ENCODE data around the gene TAF6. TPM values are rescaled to one million over a fixed set of nuclear protein-coding genes. Genes with fewer than 3 reads are reported as not detected.

The TAF6 gene
- total RNA-seq, 6 experiments from 2014 or later, result 11.1 to 27.2 (median 15.8) TPM

- Histone ChIP-seq H3K27ac (peak overlapping the region in 2 of 3 donors; percentile 60 to 78), H3K9me3 (no peaks in the 10 kb centered on the region), H3K4me3 (peak overlapping the region; percentile 96 to 97 (median 97)), H3K4me1 (peaks cover 0 to 11% (median 0%) of the 10 kb centered on the region in 4 donors), H3K27me3 (no peaks in the 10 kb centered on the region), H3K36me3 (peaks cover 0 to 12% (median 4%) of the 10 kb centered on the region in 4 donors)
- ATAC-seq, result no peak
- WGBS (ENCODE audit: insufficient coverage, low coverage, low lambda C conversion rate, missing lambda C conversion rate), result 37% methylated on average over 5 of the region's 7 CpGs
- intact Hi-C loops (cut with DNase I), result no loop called here
- no peak for DNase-seq
- TF ChIP-seq POLR2A (IDR thresholded peaks at IDR 0.05), result no peak
- TF ChIP-seq, protein P1, sequence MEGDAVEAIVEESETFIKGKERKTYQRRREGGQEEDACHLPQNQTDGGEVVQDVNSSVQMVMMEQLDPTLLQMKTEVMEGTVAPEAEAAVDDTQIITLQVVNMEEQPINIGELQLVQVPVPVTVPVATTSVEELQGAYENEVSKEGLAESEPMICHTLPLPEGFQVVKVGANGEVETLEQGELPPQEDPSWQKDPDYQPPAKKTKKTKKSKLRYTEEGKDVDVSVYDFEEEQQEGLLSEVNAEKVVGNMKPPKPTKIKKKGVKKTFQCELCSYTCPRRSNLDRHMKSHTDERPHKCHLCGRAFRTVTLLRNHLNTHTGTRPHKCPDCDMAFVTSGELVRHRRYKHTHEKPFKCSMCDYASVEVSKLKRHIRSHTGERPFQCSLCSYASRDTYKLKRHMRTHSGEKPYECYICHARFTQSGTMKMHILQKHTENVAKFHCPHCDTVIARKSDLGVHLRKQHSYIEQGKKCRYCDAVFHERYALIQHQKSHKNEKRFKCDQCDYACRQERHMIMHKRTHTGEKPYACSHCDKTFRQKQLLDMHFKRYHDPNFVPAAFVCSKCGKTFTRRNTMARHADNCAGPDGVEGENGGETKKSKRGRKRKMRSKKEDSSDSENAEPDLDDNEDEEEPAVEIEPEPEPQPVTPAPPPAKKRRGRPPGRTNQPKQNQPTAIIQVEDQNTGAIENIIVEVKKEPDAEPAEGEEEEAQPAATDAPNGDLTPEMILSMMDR (IDR thresholded peaks at IDR 0.05), result no peak
Observed at GRCh38 chr7:100159099-100159623, 40.0 kb upstream of the TAF6 start.

- 3% methylated on average over 29 of the region's 87 CpGs for WGBS (ENCODE audit: insufficient coverage, low coverage, low lambda C conversion rate, missing lambda C conversion rate)
- TF ChIP-seq POLR2A (IDR thresholded peaks at IDR 0.05), result peak; percentile 61
- TF ChIP-seq, protein P1 (IDR thresholded peaks at IDR 0.05), result no peak
Observed at GRCh38 chr7:100158229-100159098, 39.3 kb upstream of the TAF6 start, which contains the start of gene TRAPPC14. TRAPPC14 (minus strand) TSS chr7:100158723; CDS start chr7:100158499, 224 bp downstream.

GRCh38 chr7:100157334-100158228 is 38.4 kb upstream of the TAF6 start:
- Histone ChIP-seq H3K9me3 (no peaks in the 10 kb centered on the region), H3K4me3 (peak overlapping the region; percentile 96 to 97 (median 97)), H3K4me1 (peaks cover 0 to 13% (median 0%) of the 10 kb centered on the region in 4 donors), H3K27ac (peak overlapping the region; percentile 60 to 78 (median 70)), H3K36me3 (peaks cover 0 to 18% (median 4%) of the 10 kb centered on the region in 4 donors), H3K27me3 (no peaks in the 10 kb centered on the region)
- ATAC-seq, result peak; percentile 59 to 88 (median 68)
- no peak for TF ChIP-seq POLR2A (IDR thresholded peaks at IDR 0.05)
- TF ChIP-seq, protein P1 (IDR thresholded peaks at IDR 0.05), result no peak
- intact Hi-C loops (cut with DNase I), result no loop called here
- 30% methylated on average over 13 of the region's 32 CpGs for WGBS (ENCODE audit: insufficient coverage, low coverage, low lambda C conversion rate, missing lambda C conversion rate)
- DNase-seq, result peak in 2 of 3 donors; percentile 67 to 70

More at GRCh38 chr7:100158229-100159098, 39.3 kb upstream of the TAF6 start, which contains the start of gene TRAPPC14:
- Histone ChIP-seq H3K4me3 (peak within 1 kb of the TSS; percentile 96 to 97 (median 97)), H3K36me3 (peaks cover 0 to 18% (median 4%) of the 10 kb centered on the region in 4 donors), H3K27me3 (no peaks in the 10 kb centered on the region), H3K4me1 (peaks cover 0 to 13% (median 0%) of the 10 kb centered on the region in 4 donors), H3K9me3 (no peaks in the 10 kb centered on the region), H3K27ac (peak within 1 kb of the TSS; percentile 60 to 78 (median 70))
- ATAC-seq (peak; percentile 81 to 91 (median 89)), DNase-seq (peak; percentile 93 to 95 (median 93))
- intact Hi-C loops (cut with DNase I), result no loop called here

GRCh38 chr7:100157069-100157333 is 37.8 kb upstream of the TAF6 start:
- peaks cover 0 to 13% (median 0%) of the 10 kb centered on the region in 4 donors for H3K4me1 ChIP-seq
- no peak for TF ChIP-seq POLR2A (IDR thresholded peaks at IDR 0.05)
- TF ChIP-seq, protein P1 (IDR thresholded peaks at IDR 0.05), result no peak
- peak overlapping the region in 1 of 3 donors; percentile 97 for H3K4me3 ChIP-seq
- H3K27ac ChIP-seq, result no peak overlapping the region
- H3K9me3 ChIP-seq, result no peaks in the 10 kb centered on the region
- ATAC-seq (no peak), DNase-seq (no peak)
- H3K36me3 ChIP-seq, result peaks cover 0 to 18% (median 4%) of the 10 kb centered on the region in 4 donors
- intact Hi-C loops (cut with DNase I), result no loop called here
- no peaks in the 10 kb centered on the region for H3K27me3 ChIP-seq
- WGBS (ENCODE audit: insufficient coverage, low coverage, low lambda C conversion rate, missing lambda C conversion rate), result 57% methylated on average over 1 of the region's 5 CpGs
